Adipocyte (in vitro differentiated cells): Measurements from ENCODE around the gene CARD9.

Source experiments
- DNase-seq: peaks from one replicate; pipeline ENCODE4 v3.0.0-alpha.2; 2015; ENCODE audit warnings: low read depth
- H3K27me3 ChIP-seq: replicated peaks from 2 replicates; pipeline ENCODE4 v1.7.0; 2013; ENCODE audit warnings: mild to moderate bottlenecking, low read length, moderate library complexity; ENCODE audit not compliant: control insufficient read depth, insufficient read depth
- H3K36me3 ChIP-seq: 2 replicates; pipeline ENCODE4 v1.7.0; 2013; ENCODE audit warnings: low read length, mild to moderate bottlenecking, moderate library complexity; ENCODE audit not compliant: control insufficient read depth, insufficient read depth, severe bottlenecking
- H3K4me1 ChIP-seq: 2 replicates; pipeline ENCODE4 v1.7.0; 2013; ENCODE audit warnings: mild to moderate bottlenecking, low read length, moderate library complexity; ENCODE audit not compliant: control insufficient read depth, insufficient read depth
- H3K4me3 ChIP-seq: 2 replicates; pipeline ENCODE4 v1.7.0; 2013; ENCODE audit warnings: mild to moderate bottlenecking, low read length, moderate library complexity
- H3K9ac ChIP-seq: 2 replicates; pipeline ENCODE4 v1.7.0; 2013; ENCODE audit warnings: mild to moderate bottlenecking, low read length, moderate library complexity
- H3K9me3 ChIP-seq: 2 replicates; pipeline ENCODE4 v1.7.0; 2013; ENCODE audit warnings: mild to moderate bottlenecking, low read length, moderate library complexity; ENCODE audit not compliant: control insufficient read depth

CARD9 gene

GRCh38 chr9:136336881-136337280 is 36.6 kb downstream of the CARD9 start:
- DNase-seq = no peak
- Histone ChIP-seq H3K4me3 (no peak overlapping the region), H3K9me3 (no peaks in the 10 kb centered on the region), H3K27me3 (no peaks in the 10 kb centered on the region), H3K4me1 (no peaks in the 10 kb centered on the region), H3K36me3 (peaks cover 6% of the 10 kb centered on the region), H3K9ac (no peak overlapping the region)

GRCh38 chr9:136336156-136336870 is 37.2 kb downstream of the CARD9 start:
- Histone ChIP-seq H3K4me3 (no peak overlapping the region), H3K36me3 (peaks cover 6% of the 10 kb centered on the region), H3K9me3 (no peaks in the 10 kb centered on the region), H3K4me1 (no peaks in the 10 kb centered on the region), H3K9ac (no peak overlapping the region), H3K27me3 (no peaks in the 10 kb centered on the region)
- no peak for DNase-seq

- peaks cover 6% of the 10 kb centered on the region for H3K36me3 ChIP-seq
- H3K9ac ChIP-seq = no peak overlapping the region
- H3K9me3 ChIP-seq = no peaks in the 10 kb centered on the region
- no peaks in the 10 kb centered on the region for H3K4me1 ChIP-seq
- no peak for DNase-seq
- H3K27me3 ChIP-seq = no peaks in the 10 kb centered on the region
- H3K4me3 ChIP-seq = no peak overlapping the region
Observed at GRCh38 chr9:136335296-136336155, 37.9 kb downstream of the CARD9 start.

- no peak overlapping the region for H3K4me3 ChIP-seq
- no peaks in the 10 kb centered on the region for H3K4me1 ChIP-seq
- H3K9me3 ChIP-seq = no peaks in the 10 kb centered on the region
- no peaks in the 10 kb centered on the region for H3K27me3 ChIP-seq
- no peak overlapping the region for H3K9ac ChIP-seq
- DNase-seq = no peak
- peaks cover 6% of the 10 kb centered on the region for H3K36me3 ChIP-seq
Observed at GRCh38 chr9:136334541-136334940, 38.9 kb downstream of the CARD9 start.

GRCh38 chr9:136333486-136333885 is 40.0 kb downstream of the CARD9 start:
- peaks cover 5% of the 10 kb centered on the region for H3K36me3 ChIP-seq
- H3K27me3 ChIP-seq = no peaks in the 10 kb centered on the region
- peaks cover 10% of the 10 kb centered on the region for H3K4me1 ChIP-seq
- no peak overlapping the region for H3K9ac ChIP-seq
- H3K4me3 ChIP-seq = no peak overlapping the region
- H3K9me3 ChIP-seq = no peaks in the 10 kb centered on the region
- DNase-seq = no peak

- DNase-seq = no peak
- H3K4me3 ChIP-seq = no peak overlapping the region
- H3K27me3 ChIP-seq = no peaks in the 10 kb centered on the region
- H3K4me1 ChIP-seq = peaks cover 15% of the 10 kb centered on the region
- H3K9me3 ChIP-seq = no peaks in the 10 kb centered on the region
- no peak overlapping the region for H3K9ac ChIP-seq
- H3K36me3 ChIP-seq = peaks cover 3% of the 10 kb centered on the region
Observed at GRCh38 chr9:136333045-136333444, 40.4 kb downstream of the CARD9 start.

GRCh38 chr9:136332482-136332983 is 40.9 kb downstream of the CARD9 start:
- Histone ChIP-seq H3K4me3 (no peak overlapping the region), H3K36me3 (peaks cover 3% of the 10 kb centered on the region), H3K9ac (no peak overlapping the region), H3K27me3 (no peaks in the 10 kb centered on the region), H3K9me3 (no peaks in the 10 kb centered on the region), H3K4me1 (peaks cover 17% of the 10 kb centered on the region)
- DNase-seq = no peak

GRCh38 chr9:136331556-136332481 is 41.6 kb downstream of the CARD9 start:
- Histone ChIP-seq H3K9ac (no peak overlapping the region), H3K9me3 (no peaks in the 10 kb centered on the region), H3K27me3 (no peaks in the 10 kb centered on the region), H3K36me3 (peaks cover 2% of the 10 kb centered on the region), H3K4me3 (no peak overlapping the region), H3K4me1 (peaks cover 17% of the 10 kb centered on the region)
- DNase-seq = no peak

- H3K36me3 ChIP-seq = no peaks in the 10 kb centered on the region
- no peaks in the 10 kb centered on the region for H3K9me3 ChIP-seq
- H3K4me3 ChIP-seq = no peak overlapping the region
- H3K4me1 ChIP-seq = peaks cover 17% of the 10 kb centered on the region
- no peaks in the 10 kb centered on the region for H3K27me3 ChIP-seq
- no peak overlapping the region for H3K9ac ChIP-seq
- DNase-seq = no peak
Observed at GRCh38 chr9:136331030-136331429, 42.4 kb downstream of the CARD9 start.

- H3K9ac ChIP-seq = no peak overlapping the region
- H3K4me1 ChIP-seq = peaks cover 17% of the 10 kb centered on the region
- H3K4me3 ChIP-seq = no peak overlapping the region
- no peaks in the 10 kb centered on the region for H3K9me3 ChIP-seq
- H3K36me3 ChIP-seq = no peaks in the 10 kb centered on the region
- no peak for DNase-seq
- H3K27me3 ChIP-seq = no peaks in the 10 kb centered on the region
Observed at GRCh38 chr9:136330406-136330990, 43.0 kb downstream of the CARD9 start.
